Fibroblast of mammary gland (primary cell): Measurements from ENCODE around the gene MXRA8.
A peak's percentile ranks its signal among the peaks of the same experiment; 100 is the strongest.

Experiments
- DNase-seq: peaks from one replicate; pipeline ENCODE4 v3.0.0-alpha.2; 2010; ENCODE audit warnings: low read depth
- H3K4me3 ChIP-seq: 2 replicates; pipeline ENCODE4 v1.5.1; 2011; ENCODE audit warnings: low read depth, mild to moderate bottlenecking, low read length, moderate library complexity; ENCODE audit not compliant: control insufficient read depth
- CTCF ChIP-seq: conservative IDR thresholded peaks from 2 replicates; pipeline ENCODE4 v1.5.1; 2011; ENCODE audit warnings: low read depth, low read length, inconsistent platforms; ENCODE audit not compliant: control insufficient read depth, insufficient read depth

Gene MXRA8

GRCh38 chr1:1324084-1324523 lies 34.3 kb downstream of the MXRA8 start:
- no peak for TF ChIP-seq CTCF

GRCh38 chr1:1322952-1323351 lies 35.4 kb downstream of the MXRA8 start:
- TF ChIP-seq CTCF = no peak
- H3K4me3 ChIP-seq = no peak overlapping the region
- no peak for DNase-seq

More at GRCh38 chr1:1324084-1324523, 34.3 kb downstream of the MXRA8 start:
- peak overlapping the region; percentile 63 for H3K4me3 ChIP-seq
- no peak for DNase-seq

- TF ChIP-seq CTCF = no peak
- DNase-seq = no peak
- no peak overlapping the region for H3K4me3 ChIP-seq
Observed at GRCh38 chr1:1322418-1322817, 35.9 kb downstream of the MXRA8 start.

- no peak for TF ChIP-seq CTCF
- DNase-seq = no peak
- H3K4me3 ChIP-seq = no peak overlapping the region
Observed at GRCh38 chr1:1321477-1321876, 36.9 kb downstream of the MXRA8 start.

GRCh38 chr1:1320666-1321448 lies 37.5 kb downstream of the MXRA8 start:
- peak; percentile 48 for DNase-seq
- H3K4me3 ChIP-seq = no peak overlapping the region
- no peak for TF ChIP-seq CTCF

GRCh38 chr1:1319646-1319941 lies 38.8 kb downstream of the MXRA8 start:
- no peak overlapping the region for H3K4me3 ChIP-seq
- no peak for TF ChIP-seq CTCF
- no peak for DNase-seq
